Heart left ventricle (tissue), 13 donors: Measurements from ENCODE around the gene ELP1.

ENCODE experiments used
- CTCF ChIP-seq, 12 donors: fragments of 200-600 bp; sonication (generic) in 4 of 12; IDR thresholded peaks; one replicate each; pipeline versions ENCODE4 v1.5.0 to v1.8.0; 2018 to 2022; ENCODE audit warnings: antibody characterized with exemption in 12 of 12, mild to moderate bottlenecking in 5 of 12
- POLR2A ChIP-seq, 2 donors: fragments of 450-650 bp; IDR thresholded peaks; one replicate each; pipeline ENCODE4 v1.6.1; 2017; ENCODE audit warnings: antibody characterized with exemption in 2 of 2, mild to moderate bottlenecking in 2 of 2, moderate library complexity in 2 of 2
- donor health status: ischemic (EF 13 %, LVEDD 7.1; RV severe dilation, severe dysfunction).
- donor health status: DM: no; HTN: yes; CAD: no.
- donor health status: DM: no; HTN: no; CAD: no.
- donor health status: ischemic (EF 25% LVEDD 6.9; RV normal size, moderate dysfunction).
- donor health status: ischemic (EF 25% LVEDD 5.7; RV mildly dilated, moderate dysfunction).
- donor health status: ischemic (EF 35%, LVEDD 5.7; RV mildly dilated, moderate dysfunction).
- donor health status: nonischemic (EF 11% LVEDD 7.7; RV severe dilation, severe dysfunction).
- donor health status: DM: yes; HTN: yes; CAD: no.
- donor health status: PGD.
- donor health status: ischemic (EF 29% LVEDD 5.4; RV normal size, mild dysfunction).
- donor health status: nonischemic (EF 23%, LVEDD 6.1; RV moderate dilation, normal function).

GRCh38 chr9:108978205-108978604, 44.3 kb upstream of the ELP1 start:
- TF ChIP-seq CTCF (IDR thresholded peaks at IDR 0.05) (no peak), POLR2A (IDR thresholded peaks at IDR 0.05) (no peak)
